Dermis blood vessel endothelial cell (primary cell): ENCODE results near the gene ZMPSTE24. TPM values are rescaled to one million over a fixed set of nuclear protein-coding genes. Genes with fewer than 3 reads are reported as not detected.
"Not testable (repeated sequence)": the region's sequence is repeated elsewhere in the genome, so short reads cannot be mapped to it uniquely, and the experiment has no call there.

Source experiments
- DNase-seq: peaks from one replicate; pipeline ENCODE4 v3.0.0; 2010
- total RNA-seq: library from RNA; depleted of rRNA; stranded (reverse); fragments of >200 nt; gene quantifications from 2 replicates; pipeline ENCODE4 v1.2.3, GENCODE V29; 2014

The ZMPSTE24 gene
- total RNA-seq, 1 donor from 2014 or later, result 85.3 TPM

- DNase-seq, result no peak
These were observed 61.1 kb downstream of the ZMPSTE24 start for GRCh38 chr1:40318970-40319621.

DNA sequence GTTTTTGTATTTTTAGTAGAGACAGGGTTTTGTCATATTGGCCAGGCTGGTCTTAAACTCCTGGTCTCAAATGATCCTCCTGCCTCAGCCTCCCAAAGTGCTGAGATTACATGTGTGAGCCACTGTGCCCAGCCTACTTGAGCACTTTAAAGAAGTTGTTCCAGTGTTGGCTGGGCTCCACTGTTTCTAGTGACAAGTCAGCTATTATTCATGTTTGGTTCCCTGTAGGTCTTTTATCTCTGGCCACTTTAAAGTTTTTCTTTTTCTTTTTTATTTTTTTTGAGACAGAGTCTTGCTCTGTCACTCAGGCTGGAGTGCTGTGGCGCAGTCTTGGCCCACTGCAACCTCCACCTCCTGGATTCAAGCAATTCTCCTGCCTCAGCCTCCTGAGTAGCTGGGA, 73.4 kb downstream of the ZMPSTE24 start:
- DNase-seq, result not testable (repeated sequence)

DNA sequence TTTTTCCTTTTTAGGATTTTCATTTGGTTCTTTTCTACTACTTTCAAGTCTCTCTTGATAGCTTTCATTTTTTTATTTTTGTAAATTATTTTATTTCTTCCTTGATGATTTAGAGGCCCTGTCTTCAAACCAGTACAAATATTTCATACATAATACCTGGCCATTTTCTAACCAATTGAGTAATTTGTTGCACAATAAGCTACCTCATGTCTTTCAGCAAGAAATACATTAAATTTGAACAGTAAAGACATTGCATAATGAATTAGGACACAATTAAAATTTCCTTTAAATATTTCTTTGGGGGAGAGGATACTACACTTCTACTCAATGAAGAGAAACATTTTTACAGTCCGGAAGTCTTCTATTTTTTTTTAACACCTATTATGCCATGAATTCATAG, 74.7 kb downstream of the ZMPSTE24 start:
- no peak for DNase-seq

GRCh38 chr1:40337443-40337842, 79.4 kb downstream of the ZMPSTE24 start:
- DNase-seq, result no peak

GRCh38 chr1:40338745-40339419, 80.8 kb downstream of the ZMPSTE24 start:
- DNase-seq, result peak; percentile 90

DNA sequence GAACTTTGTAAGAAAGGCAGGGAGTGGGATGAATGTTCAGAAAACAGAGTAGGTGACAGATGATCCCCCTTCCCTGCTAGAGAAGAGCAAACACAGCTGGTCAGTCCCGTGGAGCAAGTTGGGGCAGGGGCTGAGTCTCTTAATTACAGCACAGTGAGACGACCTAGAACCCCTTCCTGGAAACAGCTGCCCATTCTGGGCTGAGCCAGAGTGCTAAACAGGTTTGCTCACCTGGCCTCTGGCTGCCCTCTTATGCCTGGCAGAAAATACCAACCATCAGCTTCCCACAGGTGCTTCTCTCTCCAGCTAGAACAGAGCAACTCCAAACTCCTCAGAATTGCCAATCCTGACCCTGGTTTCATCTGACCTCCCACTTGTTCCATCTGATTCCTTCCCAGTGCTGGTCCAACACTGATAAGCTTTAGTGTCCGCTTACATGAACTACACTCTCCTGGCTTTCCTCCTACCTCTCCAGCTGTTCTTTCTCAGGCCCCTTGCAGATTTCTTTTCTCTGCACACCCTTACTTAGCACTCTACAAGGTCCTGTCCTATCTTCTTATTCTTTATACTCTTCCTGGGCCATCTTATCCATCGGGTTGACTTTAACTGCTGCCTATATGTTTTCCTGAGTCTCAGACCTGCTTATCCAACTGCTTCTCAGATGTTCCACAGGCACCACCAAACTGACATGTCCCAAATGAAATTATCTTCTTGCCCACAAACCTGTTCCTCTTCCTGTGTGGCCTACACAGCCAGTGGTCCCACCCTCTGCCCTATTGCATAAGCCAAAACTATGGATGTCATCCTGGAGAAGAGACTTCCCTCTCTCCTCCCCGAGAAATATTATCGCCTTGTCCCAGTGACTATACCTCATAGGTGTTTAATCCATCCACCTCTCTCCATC, 81.6 kb downstream of the ZMPSTE24 start:
- no peak for DNase-seq

DNA sequence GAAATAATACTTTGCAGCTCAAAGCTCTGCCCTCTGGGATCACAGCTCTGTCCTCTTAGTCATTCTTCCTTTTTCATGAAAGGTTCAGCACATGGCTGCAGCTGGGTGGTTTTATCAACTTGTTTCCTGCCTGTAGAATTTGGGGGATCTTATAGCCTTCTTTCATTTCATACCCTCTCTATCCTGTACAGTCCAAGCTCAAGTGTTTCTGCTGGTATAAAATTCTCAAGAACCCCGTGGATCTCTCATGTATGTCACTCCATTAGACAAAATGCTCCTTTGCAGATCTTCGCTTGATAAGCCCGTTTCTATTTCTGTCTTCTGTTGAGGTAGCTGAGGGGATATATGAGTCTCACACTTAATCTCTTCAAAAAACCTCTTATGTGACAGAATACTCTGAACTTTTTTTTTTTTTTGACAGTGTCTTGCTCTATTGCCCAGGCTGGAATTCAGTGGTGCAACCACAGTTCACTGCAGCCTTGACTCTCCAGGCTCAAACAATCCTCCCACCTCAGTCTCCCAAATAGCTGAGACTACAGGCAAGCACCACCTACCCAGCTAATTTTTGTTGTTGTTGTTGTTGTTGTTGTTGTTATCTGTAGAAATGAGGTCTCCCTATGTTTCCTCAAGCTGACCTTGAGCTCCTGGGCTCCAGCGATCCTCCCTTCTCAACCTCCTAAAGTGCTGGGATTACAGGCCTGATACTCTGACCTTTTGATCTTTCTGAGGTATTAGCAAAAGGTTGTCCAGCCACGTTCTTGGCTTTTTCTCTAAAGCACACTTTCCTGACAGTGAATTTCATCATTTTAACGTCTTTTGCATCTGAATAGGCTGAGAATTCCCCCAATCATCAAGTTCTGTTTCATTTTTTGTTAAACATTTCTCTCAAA, 83.7 kb downstream of the ZMPSTE24 start:
- DNase-seq, result no peak

DNA sequence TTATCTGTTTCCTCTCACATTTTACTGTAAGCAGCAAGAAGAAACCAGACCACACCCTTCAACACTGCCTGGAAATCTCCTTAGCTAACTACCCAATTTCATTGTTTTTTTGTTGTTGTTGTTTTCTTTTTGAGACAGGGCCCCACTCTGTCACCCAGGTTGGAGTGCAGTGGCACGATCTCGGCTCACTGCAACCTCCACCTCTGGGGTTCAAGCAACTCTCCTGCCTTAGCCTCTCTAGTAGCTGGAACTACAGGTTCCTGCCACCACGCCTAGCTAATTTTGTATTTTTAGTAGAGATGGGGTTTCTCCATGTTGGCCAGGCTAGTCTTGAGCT, 84.3 kb downstream of the ZMPSTE24 start:
- DNase-seq, result not testable (repeated sequence)

Other genes with a start within 250 kb of the ZMPSTE24 start
- gene CAP1, start 217.5 kb upstream of the ZMPSTE24 start, total RNA-seq, result 430 and 574 TPM in 2 replicates
- 53.3 and 101 TPM in 2 replicates for gene PPT1, start 161.0 kb upstream of the ZMPSTE24 start, total RNA-seq
- gene RLF, start 96.8 kb upstream of the ZMPSTE24 start, total RNA-seq, result 23.3 and 24.5 TPM in 2 replicates
- not detected in 2 replicates for gene TMCO2, start 10.3 kb upstream of the ZMPSTE24 start, total RNA-seq
- 0.60 and 1.2 TPM in 2 replicates for gene COL9A2, start 59.0 kb downstream of the ZMPSTE24 start, total RNA-seq
- gene SMAP2, start 115.5 kb downstream of the ZMPSTE24 start, total RNA-seq, result 3.7 and 6.7 TPM in 2 replicates
- gene ZFP69B, start 192.2 kb downstream of the ZMPSTE24 start, total RNA-seq, result 1.2 and 2.0 TPM in 2 replicates
- gene ZFP69, start 219.1 kb downstream of the ZMPSTE24 start, total RNA-seq, result 2.1 and 4.1 TPM in 2 replicates